Osteoblast (primary cell): ENCODE measurements around the gene ATP6V0E2. TPM values are rescaled to one million over a fixed set of nuclear protein-coding genes. Genes with fewer than 3 reads are reported as not detected.

Source experiments
- DNase-seq: peaks from one replicate; pipeline ENCODE4 v3.0.0; 2011; ENCODE audit warnings: low spot score, mixed read lengths; ENCODE audit not compliant: insufficient read length; ENCODE audit errors: missing footprints
- H2AFZ ChIP-seq: 2 replicates; pipeline ENCODE4 v1.6.0; 2011; ENCODE audit warnings: mild to moderate bottlenecking, low read length
- H3K27ac ChIP-seq: 2 replicates; pipeline ENCODE4 v1.5.1; 2011; ENCODE audit warnings: mild to moderate bottlenecking, low read depth, low read length, moderate library complexity
- H3K27me3 ChIP-seq: 2 replicates; pipeline ENCODE4 v1.6.0; 2012; ENCODE audit warnings: mild to moderate bottlenecking, control low read depth, inconsistent platforms, low read length, moderate library complexity; ENCODE audit not compliant: insufficient read depth
- H3K36me3 ChIP-seq: 2 replicates; pipeline ENCODE4 v1.5.1; 2011; ENCODE audit warnings: mild to moderate bottlenecking, low read length, control low read depth, moderate library complexity; ENCODE audit not compliant: insufficient read depth
- H3K4me1 ChIP-seq: 2 replicates; pipeline ENCODE4 v1.5.1; 2011; ENCODE audit warnings: mild to moderate bottlenecking, low read length, control low read depth, moderate library complexity; ENCODE audit not compliant: insufficient read depth
- H3K4me2 ChIP-seq: 2 replicates; pipeline ENCODE4 v1.6.0; 2011; ENCODE audit warnings: mild to moderate bottlenecking, low read length; ENCODE audit not compliant: insufficient read depth
- H3K4me3 ChIP-seq: fragments of 200-600 bp; sonication (generic); 3 replicates; pipeline ENCODE4 v1.5.1; 2012; ENCODE audit warnings: mild to moderate bottlenecking, low read length, inconsistent platforms; ENCODE audit not compliant: insufficient read depth
- H3K79me2 ChIP-seq: 2 replicates; pipeline ENCODE4 v1.6.0; 2012; ENCODE audit warnings: mild to moderate bottlenecking, low read length, control low read depth, inconsistent platforms; ENCODE audit not compliant: insufficient read depth
- H3K9me3 ChIP-seq: 2 replicates; pipeline ENCODE4 v1.5.1; 2011; ENCODE audit warnings: low read depth, low read length, control low read depth
- H4K20me1 ChIP-seq: 2 replicates; pipeline ENCODE4 v1.6.0; 2012; ENCODE audit warnings: mild to moderate bottlenecking, low read length, control low read depth; ENCODE audit not compliant: insufficient read depth
- total RNA-seq: library from RNA; depleted of rRNA; stranded (reverse); fragments of >200 nt; gene quantifications from 2 replicates; pipeline ENCODE4 v1.2.3, GENCODE V29; 2012
- TF ChIP-seq, protein P1 (sequence below): IDR thresholded peaks from 2 replicates; pipeline ENCODE4 v1.5.1; 2011; ENCODE audit warnings: mild to moderate bottlenecking, low read depth, low read length, moderate library complexity; ENCODE audit errors: extremely low read depth

ATP6V0E2 gene
- total RNA-seq, 1 donor: 27.9 TPM

DNA sequence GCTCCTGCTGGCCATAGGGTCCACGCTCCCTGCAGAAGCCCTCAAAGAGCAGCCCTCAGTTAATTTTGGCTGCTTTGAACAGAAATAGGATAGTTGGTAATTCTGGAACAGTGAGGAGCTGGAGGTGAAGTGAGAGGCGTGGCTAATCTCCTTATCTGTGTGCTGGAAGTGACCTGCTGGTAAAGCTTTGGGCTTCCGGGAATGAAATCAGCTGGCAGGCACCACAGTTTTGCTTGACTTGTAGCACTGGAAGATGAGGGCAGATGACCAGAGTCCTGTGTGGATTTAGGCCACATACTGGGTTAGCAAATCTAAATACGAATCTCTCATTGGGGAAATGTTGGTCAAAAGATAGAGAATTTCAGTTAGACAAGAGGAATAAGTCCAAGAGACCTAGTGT is 10.2 kb downstream of the ATP6V0E2 start:
- no peak for DNase-seq
- H3K4me3 ChIP-seq: no peak overlapping the region
- TF ChIP-seq, protein P1, sequence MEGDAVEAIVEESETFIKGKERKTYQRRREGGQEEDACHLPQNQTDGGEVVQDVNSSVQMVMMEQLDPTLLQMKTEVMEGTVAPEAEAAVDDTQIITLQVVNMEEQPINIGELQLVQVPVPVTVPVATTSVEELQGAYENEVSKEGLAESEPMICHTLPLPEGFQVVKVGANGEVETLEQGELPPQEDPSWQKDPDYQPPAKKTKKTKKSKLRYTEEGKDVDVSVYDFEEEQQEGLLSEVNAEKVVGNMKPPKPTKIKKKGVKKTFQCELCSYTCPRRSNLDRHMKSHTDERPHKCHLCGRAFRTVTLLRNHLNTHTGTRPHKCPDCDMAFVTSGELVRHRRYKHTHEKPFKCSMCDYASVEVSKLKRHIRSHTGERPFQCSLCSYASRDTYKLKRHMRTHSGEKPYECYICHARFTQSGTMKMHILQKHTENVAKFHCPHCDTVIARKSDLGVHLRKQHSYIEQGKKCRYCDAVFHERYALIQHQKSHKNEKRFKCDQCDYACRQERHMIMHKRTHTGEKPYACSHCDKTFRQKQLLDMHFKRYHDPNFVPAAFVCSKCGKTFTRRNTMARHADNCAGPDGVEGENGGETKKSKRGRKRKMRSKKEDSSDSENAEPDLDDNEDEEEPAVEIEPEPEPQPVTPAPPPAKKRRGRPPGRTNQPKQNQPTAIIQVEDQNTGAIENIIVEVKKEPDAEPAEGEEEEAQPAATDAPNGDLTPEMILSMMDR: no peak

DNA sequence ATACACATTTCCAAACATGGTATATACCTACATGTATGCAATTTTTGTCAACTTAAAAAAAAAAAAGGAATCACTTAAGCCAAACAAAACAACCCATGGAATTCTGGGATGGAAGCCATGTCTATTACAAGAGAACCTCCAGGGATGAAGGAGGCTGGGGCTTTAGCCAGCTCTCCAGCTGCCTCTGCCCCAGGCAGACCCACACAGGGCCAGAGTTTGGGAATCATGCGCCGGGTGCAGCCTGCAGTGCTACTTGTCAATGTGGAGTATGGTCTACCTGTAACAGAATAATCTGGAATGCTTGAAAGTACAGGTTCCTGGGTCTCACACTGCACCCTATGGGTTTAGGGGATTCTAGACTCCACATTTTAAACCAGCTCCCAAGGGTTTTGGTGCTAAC is 10.8 kb downstream of the ATP6V0E2 start:
- TF ChIP-seq, protein P1: no peak
- Histone ChIP-seq H3K4me3 (no peak overlapping the region), H3K79me2 (no peaks in the 10 kb centered on the region), H3K27me3 (no peaks in the 10 kb centered on the region), H3K4me2 (no peak overlapping the region), H3K27ac (no peak overlapping the region), H4K20me1 (no peaks in the 10 kb centered on the region), H2AFZ (no peak overlapping the region), H3K4me1 (no peaks in the 10 kb centered on the region), H3K36me3 (no peaks in the 10 kb centered on the region), H3K9me3 (no peaks in the 10 kb centered on the region)
- DNase-seq: peak; percentile 42

More for the DNA sequence above, 10.2 kb downstream of the ATP6V0E2 start:
- H3K27me3 ChIP-seq: no peaks in the 10 kb centered on the region
- no peak overlapping the region for H3K27ac ChIP-seq
- H2AFZ ChIP-seq: no peak overlapping the region
- no peaks in the 10 kb centered on the region for H4K20me1 ChIP-seq
- no peaks in the 10 kb centered on the region for H3K79me2 ChIP-seq
- H3K9me3 ChIP-seq: no peaks in the 10 kb centered on the region
- H3K36me3 ChIP-seq: no peaks in the 10 kb centered on the region
- no peaks in the 10 kb centered on the region for H3K4me1 ChIP-seq
- H3K4me2 ChIP-seq: no peak overlapping the region

DNA sequence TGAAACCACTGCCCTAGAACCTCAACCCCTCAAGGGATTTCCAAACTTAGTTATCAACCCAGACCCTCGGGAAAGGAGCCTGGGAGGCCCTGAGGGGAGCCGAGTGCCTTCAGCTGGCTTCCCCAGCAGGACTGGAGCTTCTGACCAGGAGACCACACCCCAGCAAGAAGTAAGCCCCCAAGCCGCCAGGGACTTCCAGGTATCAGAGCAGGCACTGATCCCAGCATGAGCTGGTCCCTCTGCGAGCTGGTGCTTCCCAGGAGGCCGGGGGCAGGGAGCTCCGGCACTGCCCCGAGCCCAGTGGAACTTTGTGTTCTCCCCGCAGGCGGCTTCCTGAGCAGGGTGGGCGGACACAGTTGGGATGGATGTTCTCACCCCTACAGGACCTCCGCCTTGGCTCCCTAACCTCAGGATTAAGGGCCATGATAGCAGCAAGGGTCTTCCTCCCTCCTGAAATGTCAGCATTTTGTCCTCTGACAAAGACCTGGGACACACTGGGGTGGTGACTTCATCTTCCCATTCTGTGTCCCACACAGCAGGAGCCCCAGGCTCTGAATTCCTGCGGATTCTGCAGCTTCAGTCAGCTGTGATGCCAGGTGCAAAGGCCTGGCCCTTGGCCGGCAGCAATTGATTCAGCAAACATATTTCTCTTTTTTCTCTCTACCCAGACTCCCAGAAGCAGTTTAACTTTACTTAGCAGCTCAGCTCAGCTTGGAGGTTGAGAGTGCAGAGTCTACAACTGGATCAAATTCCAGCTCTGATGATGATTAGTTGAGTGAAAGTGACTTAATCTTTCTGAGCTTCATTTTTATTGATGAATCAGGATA is 11.6 kb downstream of the ATP6V0E2 start:
- TF ChIP-seq, protein P1: no peak
- Histone ChIP-seq H3K27ac (no peak overlapping the region), H2AFZ (no peak overlapping the region), H3K4me2 (no peak overlapping the region), H4K20me1 (no peaks in the 10 kb centered on the region), H3K4me3 (no peak overlapping the region), H3K36me3 (no peaks in the 10 kb centered on the region), H3K79me2 (no peaks in the 10 kb centered on the region), H3K4me1 (no peaks in the 10 kb centered on the region), H3K9me3 (no peaks in the 10 kb centered on the region), H3K27me3 (no peaks in the 10 kb centered on the region)
- DNase-seq: peak; percentile 17

DNA sequence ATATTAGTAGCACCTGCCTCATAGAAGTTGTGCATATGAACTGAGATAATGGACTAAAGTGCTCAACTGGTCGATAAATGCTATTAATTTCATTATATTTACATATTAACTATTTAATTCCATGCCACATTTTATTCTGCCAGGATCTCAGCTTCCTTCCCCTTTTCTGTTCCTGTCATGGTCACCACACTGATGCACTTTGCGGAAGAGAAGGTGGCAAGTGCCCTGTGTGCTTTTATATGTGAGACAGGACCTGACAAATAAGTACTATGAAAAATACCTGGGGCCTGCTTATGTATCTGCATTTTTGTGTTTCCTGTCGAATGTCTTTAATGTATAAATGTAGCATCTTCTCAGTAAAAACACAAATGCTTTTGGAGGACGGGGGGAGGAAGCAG is 12.2 kb downstream of the ATP6V0E2 start:
- TF ChIP-seq, protein P1: no peak
- H3K79me2 ChIP-seq: no peaks in the 10 kb centered on the region
- no peak overlapping the region for H3K27ac ChIP-seq
- no peaks in the 10 kb centered on the region for H3K9me3 ChIP-seq
- no peak overlapping the region for H3K4me2 ChIP-seq
- H4K20me1 ChIP-seq: no peaks in the 10 kb centered on the region
- H3K4me3 ChIP-seq: no peak overlapping the region
- no peaks in the 10 kb centered on the region for H3K36me3 ChIP-seq
- no peak overlapping the region for H2AFZ ChIP-seq
- H3K4me1 ChIP-seq: no peaks in the 10 kb centered on the region
- peak; percentile 22 for DNase-seq
- no peaks in the 10 kb centered on the region for H3K27me3 ChIP-seq
